Measurements from ENCODE around the gene PLD5.

Gene PLD5

GRCh38 chr1:242426271-242426905, 98.1 kb downstream of the PLD5 start:
- Histone ChIP-seq H3K4me3 (ENCODE audit: low read depth, low read length) (no peak overlapping the region), H3K9me3 (ENCODE audit: control insufficient read depth, insufficient read depth, low read depth, low read length) (peaks cover 2% of the 10 kb centered on the region; the same call in 1 of the 2 replicates), H3K27me3 (ENCODE audit: control insufficient read depth, insufficient read depth, low read length) (no peaks in the 10 kb centered on the region), H3K27ac (ENCODE audit: low read depth, low read length) (no peak overlapping the region), H3K36me3 (ENCODE audit: control insufficient read depth, insufficient read depth, low read length) (no peaks in the 10 kb centered on the region), H3K9ac (ENCODE audit: low read length) (no peak overlapping the region), H3K4me1 (ENCODE audit: control insufficient read depth, insufficient read depth, low read length) (no peaks in the 10 kb centered on the region)

- H3K9ac ChIP-seq (ENCODE audit: low read length) = no peak overlapping the region
- H3K27me3 ChIP-seq (ENCODE audit: control insufficient read depth, insufficient read depth, low read length) = no peaks in the 10 kb centered on the region
- H3K9me3 ChIP-seq (ENCODE audit: control insufficient read depth, insufficient read depth, low read depth, low read length) = no peaks in the 10 kb centered on the region; the same call in 1 of the 2 replicates
- H3K4me3 ChIP-seq (ENCODE audit: low read depth, low read length) = no peak overlapping the region
- no peak overlapping the region for H3K27ac ChIP-seq (ENCODE audit: low read depth, low read length)
- no peaks in the 10 kb centered on the region for H3K36me3 ChIP-seq (ENCODE audit: control insufficient read depth, insufficient read depth, low read length)
- no peaks in the 10 kb centered on the region for H3K4me1 ChIP-seq (ENCODE audit: control insufficient read depth, insufficient read depth, low read length)
Observed at GRCh38 chr1:242425232-242425631, 99.3 kb downstream of the PLD5 start.

- Histone ChIP-seq H3K4me3 (ENCODE audit: low read depth, low read length) (no peak overlapping the region), H3K4me1 (ENCODE audit: control insufficient read depth, insufficient read depth, low read length) (peaks cover 15% of the 10 kb centered on the region; the same call in 1 of the 2 replicates), H3K9me3 (ENCODE audit: control insufficient read depth, insufficient read depth, low read depth, low read length) (no peaks in the 10 kb centered on the region; the same call in 1 of the 2 replicates), H3K27me3 (ENCODE audit: control insufficient read depth, insufficient read depth, low read length) (no peaks in the 10 kb centered on the region), H3K27ac (ENCODE audit: low read depth, low read length) (no peak overlapping the region), H3K9ac (ENCODE audit: low read length) (no peak overlapping the region), H3K36me3 (ENCODE audit: control insufficient read depth, insufficient read depth, low read length) (no peaks in the 10 kb centered on the region)
Observed at GRCh38 chr1:242416657-242417056, 107.8 kb downstream of the PLD5 start.

- Histone ChIP-seq H3K36me3 (ENCODE audit: control insufficient read depth, insufficient read depth, low read length) (no peaks in the 10 kb centered on the region), H3K9ac (ENCODE audit: low read length) (no peak overlapping the region), H3K27me3 (ENCODE audit: control insufficient read depth, insufficient read depth, low read length) (no peaks in the 10 kb centered on the region), H3K9me3 (ENCODE audit: control insufficient read depth, insufficient read depth, low read depth, low read length) (peaks cover 15% of the 10 kb centered on the region), H3K4me1 (ENCODE audit: control insufficient read depth, insufficient read depth, low read length) (peaks cover 15% of the 10 kb centered on the region; the same call in 1 of the 2 replicates), H3K27ac (ENCODE audit: low read depth, low read length) (no peak overlapping the region), H3K4me3 (ENCODE audit: low read depth, low read length) (no peak overlapping the region)
Observed at GRCh38 chr1:242412921-242413320, 111.6 kb downstream of the PLD5 start.

GRCh38 chr1:242411901-242412300, 112.6 kb downstream of the PLD5 start:
- no peaks in the 10 kb centered on the region for H3K27me3 ChIP-seq (ENCODE audit: control insufficient read depth, insufficient read depth, low read length)
- no peak overlapping the region for H3K9ac ChIP-seq (ENCODE audit: low read length)
- no peak overlapping the region for H3K27ac ChIP-seq (ENCODE audit: low read depth, low read length)
- H3K4me1 ChIP-seq (ENCODE audit: control insufficient read depth, insufficient read depth, low read length) = peaks cover 15% of the 10 kb centered on the region; the same call in 1 of the 2 replicates
- no peak overlapping the region for H3K4me3 ChIP-seq (ENCODE audit: low read depth, low read length)
- H3K9me3 ChIP-seq (ENCODE audit: control insufficient read depth, insufficient read depth, low read depth, low read length) = peaks cover 15% of the 10 kb centered on the region
- no peaks in the 10 kb centered on the region for H3K36me3 ChIP-seq (ENCODE audit: control insufficient read depth, insufficient read depth, low read length)

GRCh38 chr1:242405947-242406346, 118.5 kb downstream of the PLD5 start:
- H3K9me3 ChIP-seq (ENCODE audit: control insufficient read depth, insufficient read depth, low read depth, low read length) = peaks cover 15% of the 10 kb centered on the region
- no peaks in the 10 kb centered on the region for H3K36me3 ChIP-seq (ENCODE audit: control insufficient read depth, insufficient read depth, low read length)
- no peak overlapping the region for H3K4me3 ChIP-seq (ENCODE audit: low read depth, low read length)
- no peaks in the 10 kb centered on the region for H3K27me3 ChIP-seq (ENCODE audit: control insufficient read depth, insufficient read depth, low read length)
- no peak overlapping the region for H3K9ac ChIP-seq (ENCODE audit: low read length)
- H3K4me1 ChIP-seq (ENCODE audit: control insufficient read depth, insufficient read depth, low read length) = no peaks in the 10 kb centered on the region
- no peak overlapping the region for H3K27ac ChIP-seq (ENCODE audit: low read depth, low read length)

- Histone ChIP-seq H3K36me3 (ENCODE audit: control insufficient read depth, insufficient read depth, low read length) (no peaks in the 10 kb centered on the region), H3K9me3 (ENCODE audit: control insufficient read depth, insufficient read depth, low read depth, low read length) (peaks cover 7% of the 10 kb centered on the region), H3K4me1 (ENCODE audit: control insufficient read depth, insufficient read depth, low read length) (no peaks in the 10 kb centered on the region), H3K9ac (ENCODE audit: low read length) (no peak overlapping the region), H3K4me3 (ENCODE audit: low read depth, low read length) (no peak overlapping the region), H3K27me3 (ENCODE audit: control insufficient read depth, insufficient read depth, low read length) (no peaks in the 10 kb centered on the region), H3K27ac (ENCODE audit: low read depth, low read length) (no peak overlapping the region)
Observed at GRCh38 chr1:242404296-242404695, 120.2 kb downstream of the PLD5 start.

GRCh38 chr1:242402956-242403355, 121.5 kb downstream of the PLD5 start:
- Histone ChIP-seq H3K9ac (ENCODE audit: low read length) (no peak overlapping the region), H3K4me1 (ENCODE audit: control insufficient read depth, insufficient read depth, low read length) (no peaks in the 10 kb centered on the region), H3K27me3 (ENCODE audit: control insufficient read depth, insufficient read depth, low read length) (no peaks in the 10 kb centered on the region)

GRCh38 chr1:242401937-242402336, 122.6 kb downstream of the PLD5 start:
- H3K27me3 ChIP-seq (ENCODE audit: control insufficient read depth, insufficient read depth, low read length) = no peaks in the 10 kb centered on the region
- no peaks in the 10 kb centered on the region for H3K9me3 ChIP-seq (ENCODE audit: control insufficient read depth, insufficient read depth, low read depth, low read length)
- no peak overlapping the region for H3K9ac ChIP-seq (ENCODE audit: low read length)
- no peaks in the 10 kb centered on the region for H3K4me1 ChIP-seq (ENCODE audit: control insufficient read depth, insufficient read depth, low read length)
- no peaks in the 10 kb centered on the region for H3K36me3 ChIP-seq (ENCODE audit: control insufficient read depth, insufficient read depth, low read length)
- H3K27ac ChIP-seq (ENCODE audit: low read depth, low read length) = no peak overlapping the region
- H3K4me3 ChIP-seq (ENCODE audit: low read depth, low read length) = no peak overlapping the region

More at GRCh38 chr1:242402956-242403355, 121.5 kb downstream of the PLD5 start:
- Histone ChIP-seq H3K4me3 (ENCODE audit: low read depth, low read length) (no peak overlapping the region), H3K27ac (ENCODE audit: low read depth, low read length) (no peak overlapping the region), H3K36me3 (ENCODE audit: control insufficient read depth, insufficient read depth, low read length) (no peaks in the 10 kb centered on the region), H3K9me3 (ENCODE audit: control insufficient read depth, insufficient read depth, low read depth, low read length) (no peaks in the 10 kb centered on the region)

- Histone ChIP-seq H3K36me3 (ENCODE audit: control insufficient read depth, insufficient read depth, low read length) (no peaks in the 10 kb centered on the region), H3K4me3 (ENCODE audit: low read depth, low read length) (no peak overlapping the region), H3K4me1 (ENCODE audit: control insufficient read depth, insufficient read depth, low read length) (no peaks in the 10 kb centered on the region), H3K9ac (ENCODE audit: low read length) (no peak overlapping the region), H3K9me3 (ENCODE audit: control insufficient read depth, insufficient read depth, low read depth, low read length) (no peaks in the 10 kb centered on the region), H3K27ac (ENCODE audit: low read depth, low read length) (no peak overlapping the region), H3K27me3 (ENCODE audit: control insufficient read depth, insufficient read depth, low read length) (no peaks in the 10 kb centered on the region)
Observed at GRCh38 chr1:242398351-242398750, 126.1 kb downstream of the PLD5 start.

GRCh38 chr1:242391896-242392295, 132.6 kb downstream of the PLD5 start:
- Histone ChIP-seq H3K4me1 (ENCODE audit: control insufficient read depth, insufficient read depth, low read length) (no peaks in the 10 kb centered on the region), H3K27me3 (ENCODE audit: control insufficient read depth, insufficient read depth, low read length) (no peaks in the 10 kb centered on the region), H3K27ac (ENCODE audit: low read depth, low read length) (no peak overlapping the region), H3K9ac (ENCODE audit: low read length) (no peak overlapping the region), H3K4me3 (ENCODE audit: low read depth, low read length) (no peak overlapping the region), H3K9me3 (ENCODE audit: control insufficient read depth, insufficient read depth, low read depth, low read length) (0 out of 2 replicates have a peak, but pooled peaks cover 3% of the 10 kb centered on the region), H3K36me3 (ENCODE audit: control insufficient read depth, insufficient read depth, low read length) (no peaks in the 10 kb centered on the region)

Measured in HUES6 (cell line).